Lower lobe of right lung (tissue), 2 donors: ENCODE data around the gene IPO11. TPM values are rescaled to one million over a fixed set of nuclear protein-coding genes. Genes with fewer than 3 reads are reported as not detected.
A peak's percentile ranks its signal among the peaks of the same experiment; 100 is the strongest.

ENCODE experiments used
- ATAC-seq, 2 donors: fragments of 200-7000 bp; cut with Tn5 transposase; one replicate each; pipeline ENCODE4 v1.9.1; 2020 to 2022; ENCODE audit warnings: mild to moderate bottlenecking in 2 of 2, moderate library complexity in 2 of 2
- DNase-seq: peaks from one replicate; pipeline ENCODE4 v3.0.0-alpha.2; 2020
- H3K27ac ChIP-seq: fragments of 200-600 bp; one replicate; pipeline ENCODE4 v1.8.0; 2022
- H3K27me3 ChIP-seq: fragments of 200-600 bp; one replicate; pipeline ENCODE4 v1.8.0; 2022; ENCODE audit warnings: low read depth
- H3K36me3 ChIP-seq: fragments of 200-600 bp; one replicate; pipeline ENCODE4 v1.8.0; 2022; ENCODE audit warnings: mild to moderate bottlenecking
- H3K4me1 ChIP-seq: fragments of 200-600 bp; one replicate; pipeline ENCODE4 v1.8.0; 2022
- H3K4me3 ChIP-seq: fragments of 200-600 bp; one replicate; pipeline ENCODE4 v1.8.0; 2022; ENCODE audit warnings: mild to moderate bottlenecking
- H3K9me3 ChIP-seq: fragments of 200-600 bp; one replicate; pipeline ENCODE4 v1.8.0; 2022
- CTCF ChIP-seq: fragments of 200-600 bp; IDR thresholded peaks from one replicate; pipeline ENCODE4 v1.8.0; 2022; ENCODE audit warnings: antibody characterized with exemption, mild to moderate bottlenecking
- intact Hi-C: fragments of 100-400 bp; cut with DNase I; formaldehyde crosslinking; loops from one replicate; pipeline ENCODE4 v1.11.0; 2022
- total RNA-seq: library from RNA; stranded (reverse); fragmentation: NEBNext Ultra II Directional; extraction: Animal tissue kit (Norgen Biotek cat#: 25700); gene quantifications from one replicate; pipeline ENCODE4 v1.2.1, GENCODE V29; 2021
- donor health status: DM: no; HTN: yes; CAD: no; lungs with severe emphysema.

IPO11 gene
- total RNA-seq, 1 donor from 2014 or later, result 30.4 TPM

DNA sequence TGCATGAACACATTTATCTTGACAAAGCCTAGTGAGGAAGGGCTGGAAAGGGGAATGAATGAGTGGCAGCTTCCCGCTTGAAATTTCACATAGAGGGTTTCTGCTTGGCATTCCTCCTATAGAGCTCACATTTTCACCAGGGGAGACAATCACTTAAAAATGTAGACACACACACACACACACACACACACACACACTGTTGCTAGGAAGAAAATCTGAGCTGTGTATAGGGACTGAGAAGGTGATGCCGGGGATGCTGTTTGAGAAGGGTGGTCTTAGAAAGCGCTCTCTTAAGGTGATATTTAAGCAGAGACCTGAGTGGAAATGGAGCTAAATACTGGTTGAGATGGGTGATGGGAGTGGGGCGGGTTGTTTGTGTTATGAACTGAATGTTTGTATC lies 236.5 kb downstream of the IPO11 start:
- DNase-seq, result no peak
- Histone ChIP-seq H3K27me3 (no peaks in the 10 kb centered on the region), H3K4me1 (no peaks in the 10 kb centered on the region), H3K27ac (no peak overlapping the region), H3K9me3 (no peaks in the 10 kb centered on the region), H3K4me3 (no peak overlapping the region), H3K36me3 (no peaks in the 10 kb centered on the region)
- ATAC-seq, result no peak
- intact Hi-C loops, result no loop called here
- TF ChIP-seq CTCF, result no peak

DNA sequence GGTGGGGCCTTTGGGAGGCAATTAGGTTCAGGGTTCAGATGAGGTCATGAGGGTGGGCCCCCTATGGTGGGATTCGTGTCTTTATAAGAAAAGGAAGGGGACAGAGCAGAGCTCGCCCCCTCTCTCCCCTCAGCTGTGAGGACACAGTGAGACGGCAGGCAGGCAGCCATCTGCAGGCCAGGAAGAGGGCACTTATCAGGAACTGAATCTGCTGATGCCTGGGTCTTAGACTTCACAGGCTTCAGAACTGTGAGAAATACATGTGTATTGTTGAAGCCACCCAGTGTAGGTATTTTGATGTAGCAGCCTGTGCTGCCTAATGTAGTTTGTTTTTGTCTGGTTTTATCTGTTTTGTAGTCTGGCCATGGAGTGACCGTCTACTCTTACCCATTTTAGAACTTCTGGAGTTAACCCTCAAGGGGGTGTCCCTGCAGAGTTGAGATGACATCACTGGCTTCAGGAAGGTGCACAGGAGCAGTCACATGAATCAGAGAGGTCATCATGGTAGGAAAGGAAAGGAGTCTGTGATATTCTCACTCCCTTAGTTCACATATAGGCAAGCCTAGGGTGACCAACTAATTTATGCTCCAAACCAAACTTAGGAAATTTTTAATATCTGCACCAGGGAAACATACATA lies 237.0 kb downstream of the IPO11 start:
- Histone ChIP-seq H3K9me3 (no peaks in the 10 kb centered on the region), H3K27ac (no peak overlapping the region), H3K27me3 (no peaks in the 10 kb centered on the region), H3K4me3 (no peak overlapping the region), H3K4me1 (no peaks in the 10 kb centered on the region), H3K36me3 (no peaks in the 10 kb centered on the region)
- TF ChIP-seq CTCF, result no peak
- DNase-seq, result no peak
- ATAC-seq, result no peak
- intact Hi-C loops, result no loop called here

- H3K4me1 ChIP-seq, result no peaks in the 10 kb centered on the region
- no peak overlapping the region for H3K27ac ChIP-seq
- no peak overlapping the region for H3K4me3 ChIP-seq
- TF ChIP-seq CTCF, result no peak
- intact Hi-C loops, result no loop called here
- H3K9me3 ChIP-seq, result no peaks in the 10 kb centered on the region
- H3K27me3 ChIP-seq, result no peaks in the 10 kb centered on the region
- no peak for DNase-seq
- H3K36me3 ChIP-seq, result no peaks in the 10 kb centered on the region
- peak in 1 of 2 donors; percentile 6 for ATAC-seq
These were observed 237.6 kb downstream of the IPO11 start for GRCh38 chr5:62650197-62650596.

DNA sequence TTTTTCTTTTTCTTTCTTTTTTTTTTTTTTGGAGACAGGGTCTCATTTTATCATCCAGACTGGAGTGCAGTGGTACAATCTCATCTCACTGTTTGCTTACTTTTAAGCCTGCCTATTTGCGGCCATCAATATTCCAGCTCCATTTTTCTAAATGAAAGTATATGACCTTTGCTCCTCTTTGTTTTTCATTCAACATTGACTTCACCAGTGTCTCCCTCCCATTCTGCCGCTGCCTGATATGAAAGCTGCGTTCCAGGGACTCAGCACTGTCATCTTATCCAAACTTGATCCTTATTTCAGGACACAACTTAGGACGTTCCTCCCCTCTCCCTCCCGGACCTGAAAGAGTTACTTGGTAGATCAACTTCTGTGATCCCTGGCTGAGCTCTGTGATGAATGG lies 239.7 kb downstream of the IPO11 start:
- Histone ChIP-seq H3K4me3 (no peak overlapping the region), H3K36me3 (no peaks in the 10 kb centered on the region), H3K27ac (no peak overlapping the region), H3K27me3 (no peaks in the 10 kb centered on the region), H3K4me1 (no peaks in the 10 kb centered on the region), H3K9me3 (no peaks in the 10 kb centered on the region)
- DNase-seq, result no peak
- intact Hi-C loops, result no loop called here
- TF ChIP-seq CTCF, result no peak
- no peak for ATAC-seq

- Histone ChIP-seq H3K36me3 (no peaks in the 10 kb centered on the region), H3K4me3 (no peak overlapping the region), H3K27me3 (no peaks in the 10 kb centered on the region), H3K27ac (no peak overlapping the region), H3K4me1 (no peaks in the 10 kb centered on the region), H3K9me3 (no peaks in the 10 kb centered on the region)
- no peak for DNase-seq
- TF ChIP-seq CTCF, result no peak
- intact Hi-C loops, result no loop called here
- ATAC-seq, result no peak
These were observed 240.7 kb downstream of the IPO11 start for GRCh38 chr5:62653001-62653863.
